GM10248 (cell line): ENCODE data around the gene PPP1R12C.
A peak's percentile ranks its signal among the peaks of the same experiment; 100 is the strongest.

Source experiments
- CTCF ChIA-PET: fragments of 300-600 bp; sonication (Branson Sonifier 250); formaldehyde crosslinking; extraction: SDS; loops from one replicate; lab custom pipeline; 2021; ENCODE audit warnings: antibody characterized with exemption; lab: Yijun Ruan, JAX
- POLR2A ChIA-PET: fragments of 350-650 bp; sonication (Branson Sonifier 250); formaldehyde crosslinking; extraction: SDS; loops from one replicate; lab custom pipeline; 2020; ENCODE audit warnings: antibody characterized with exemption; lab: Yijun Ruan, JAX
- DNase-seq: peaks from one replicate; pipeline ENCODE4 v3.0.0; 2012; ENCODE audit errors: extremely low spot score
- TF ChIP-seq, protein P1 (sequence below): IDR thresholded peaks from 2 replicates; pipeline ENCODE4 v1.5.1; 2012; ENCODE audit warnings: mild to moderate bottlenecking, low read depth; ENCODE audit errors: extremely low read depth, missing control alignments, control extremely low read depth

PPP1R12C gene

DNA sequence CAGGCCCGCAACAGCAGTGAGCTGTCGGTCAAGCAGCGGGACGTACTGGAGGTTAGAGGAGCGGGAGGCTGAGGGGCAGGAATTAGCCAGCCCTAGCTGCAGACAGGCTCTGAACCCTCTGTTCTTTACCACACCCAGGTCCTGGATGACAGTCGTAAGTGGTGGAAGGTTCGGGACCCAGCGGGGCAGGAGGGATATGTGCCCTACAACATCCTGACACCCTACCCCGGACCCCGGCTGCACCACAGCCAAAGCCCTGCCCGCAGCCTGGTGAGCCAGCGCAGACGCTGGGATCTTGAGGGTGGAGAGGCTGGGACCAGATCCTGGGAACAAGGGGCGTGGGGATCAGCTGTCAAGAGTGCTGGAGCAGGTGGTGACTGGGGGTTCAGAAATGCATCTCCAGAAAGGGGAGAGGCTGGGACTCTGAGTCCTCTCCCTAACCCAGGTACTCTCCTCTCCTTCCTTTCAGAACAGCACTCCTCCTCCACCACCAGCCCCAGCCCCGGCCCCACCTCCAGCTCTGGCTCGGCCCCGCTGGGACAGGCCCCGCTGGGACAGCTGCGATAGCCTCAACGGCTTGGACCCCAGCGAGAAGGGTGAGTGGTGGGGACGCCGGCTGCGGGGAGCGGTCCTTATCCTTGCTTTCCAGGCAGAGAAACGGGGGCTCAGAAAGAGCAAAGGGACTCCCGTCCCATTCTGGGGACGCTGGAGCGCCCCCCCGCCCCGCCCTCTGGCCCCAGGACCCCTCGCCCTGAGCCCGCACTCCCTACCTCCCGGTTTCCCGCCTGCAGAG is 31.3 kb downstream of the PPP1R12C start:
- ChIA-PET CTCF (interaction anchor here (0.7 to 1.2 kb wide), 4 partner anchors 15 to 432 kb away, joined by 3 read pairs; no protein-coding TSS in a partner anchor), POLR2A (no interaction called here)

DNA sequence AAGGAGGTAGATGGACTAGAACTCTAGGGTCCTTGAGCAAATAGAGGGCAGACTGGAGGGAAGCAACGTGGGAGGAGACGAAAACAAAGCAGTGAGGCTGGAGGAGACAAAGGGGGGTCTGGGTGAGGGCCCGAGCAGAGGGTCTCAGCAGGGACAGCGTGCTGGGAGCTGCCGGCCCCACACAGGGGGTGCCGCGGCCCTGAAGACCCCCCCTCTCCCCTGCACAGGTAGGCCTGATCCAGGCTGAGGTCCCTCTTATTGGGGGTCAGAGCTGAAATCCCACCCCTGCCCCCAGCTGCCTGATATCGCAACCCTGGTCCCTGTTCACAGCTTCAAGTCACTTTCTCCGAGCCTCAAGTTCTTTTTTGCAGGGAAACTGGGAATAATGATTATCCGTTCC is 33.0 kb downstream of the PPP1R12C start:
- TF ChIP-seq, protein P1, sequence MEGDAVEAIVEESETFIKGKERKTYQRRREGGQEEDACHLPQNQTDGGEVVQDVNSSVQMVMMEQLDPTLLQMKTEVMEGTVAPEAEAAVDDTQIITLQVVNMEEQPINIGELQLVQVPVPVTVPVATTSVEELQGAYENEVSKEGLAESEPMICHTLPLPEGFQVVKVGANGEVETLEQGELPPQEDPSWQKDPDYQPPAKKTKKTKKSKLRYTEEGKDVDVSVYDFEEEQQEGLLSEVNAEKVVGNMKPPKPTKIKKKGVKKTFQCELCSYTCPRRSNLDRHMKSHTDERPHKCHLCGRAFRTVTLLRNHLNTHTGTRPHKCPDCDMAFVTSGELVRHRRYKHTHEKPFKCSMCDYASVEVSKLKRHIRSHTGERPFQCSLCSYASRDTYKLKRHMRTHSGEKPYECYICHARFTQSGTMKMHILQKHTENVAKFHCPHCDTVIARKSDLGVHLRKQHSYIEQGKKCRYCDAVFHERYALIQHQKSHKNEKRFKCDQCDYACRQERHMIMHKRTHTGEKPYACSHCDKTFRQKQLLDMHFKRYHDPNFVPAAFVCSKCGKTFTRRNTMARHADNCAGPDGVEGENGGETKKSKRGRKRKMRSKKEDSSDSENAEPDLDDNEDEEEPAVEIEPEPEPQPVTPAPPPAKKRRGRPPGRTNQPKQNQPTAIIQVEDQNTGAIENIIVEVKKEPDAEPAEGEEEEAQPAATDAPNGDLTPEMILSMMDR = no peak
- DNase-seq = no peak
- CTCF ChIA-PET = interaction anchor here (1.1 kb wide), 2 partner anchors 12 to 203 kb away, joined by 3 to 4 read pairs; no protein-coding TSS in a partner anchor
- POLR2A ChIA-PET = interaction anchor here (1.2 kb wide), 1 partner anchor 29 kb away, joined by 3 read pairs; no protein-coding TSS in a partner anchor

More for the DNA sequence above, 31.3 kb downstream of the PPP1R12C start:
- no peak for DNase-seq
- TF ChIP-seq, protein P1 = no peak

DNA sequence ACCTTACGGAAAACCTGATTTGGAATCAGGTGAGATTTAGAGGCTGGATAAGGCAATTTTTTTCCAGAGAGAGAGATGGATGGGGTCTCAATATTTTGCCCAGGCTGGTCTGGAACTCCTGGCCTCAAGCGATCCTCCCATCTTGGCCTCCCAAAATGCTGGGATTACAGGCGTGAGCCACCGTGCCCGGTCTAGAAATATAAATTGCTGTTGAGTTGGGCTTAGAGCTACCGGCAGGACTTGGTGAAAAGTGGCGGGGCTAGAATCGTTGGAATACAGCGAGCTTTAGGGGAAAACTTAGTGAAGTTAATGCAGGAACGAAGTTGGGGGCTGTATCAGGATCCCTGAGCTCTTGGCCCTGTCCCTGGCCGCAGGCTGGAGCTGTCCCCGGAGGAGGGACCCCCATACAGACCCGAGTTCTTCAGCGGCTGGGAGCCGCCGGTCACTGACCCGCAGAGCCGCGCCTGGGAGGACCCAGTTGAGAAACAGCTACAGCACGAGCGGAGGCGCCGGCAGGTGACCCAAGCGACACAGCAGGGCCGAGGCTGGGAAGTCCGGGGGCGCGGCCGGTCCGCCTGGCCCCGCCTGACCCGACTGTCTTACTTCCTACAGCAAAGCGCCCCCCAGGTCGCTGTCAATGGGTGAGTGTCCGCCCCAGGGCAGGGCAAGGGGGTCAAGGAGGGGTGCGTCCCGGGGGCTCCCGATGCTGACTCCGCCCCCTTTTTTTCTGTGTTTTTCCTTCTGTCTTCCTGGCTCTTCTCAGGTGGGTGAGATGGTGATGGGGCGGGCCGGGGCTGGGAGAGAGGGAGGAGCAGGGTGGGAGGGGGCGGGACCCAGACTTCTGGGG is 34.2 kb downstream of the PPP1R12C start:
- TF ChIP-seq, protein P1 = no peak
- CTCF ChIA-PET = interaction anchor here (1.1 kb wide), 1 partner anchor 49 kb away, joined by 3 read pairs; no protein-coding TSS in a partner anchor

DNA sequence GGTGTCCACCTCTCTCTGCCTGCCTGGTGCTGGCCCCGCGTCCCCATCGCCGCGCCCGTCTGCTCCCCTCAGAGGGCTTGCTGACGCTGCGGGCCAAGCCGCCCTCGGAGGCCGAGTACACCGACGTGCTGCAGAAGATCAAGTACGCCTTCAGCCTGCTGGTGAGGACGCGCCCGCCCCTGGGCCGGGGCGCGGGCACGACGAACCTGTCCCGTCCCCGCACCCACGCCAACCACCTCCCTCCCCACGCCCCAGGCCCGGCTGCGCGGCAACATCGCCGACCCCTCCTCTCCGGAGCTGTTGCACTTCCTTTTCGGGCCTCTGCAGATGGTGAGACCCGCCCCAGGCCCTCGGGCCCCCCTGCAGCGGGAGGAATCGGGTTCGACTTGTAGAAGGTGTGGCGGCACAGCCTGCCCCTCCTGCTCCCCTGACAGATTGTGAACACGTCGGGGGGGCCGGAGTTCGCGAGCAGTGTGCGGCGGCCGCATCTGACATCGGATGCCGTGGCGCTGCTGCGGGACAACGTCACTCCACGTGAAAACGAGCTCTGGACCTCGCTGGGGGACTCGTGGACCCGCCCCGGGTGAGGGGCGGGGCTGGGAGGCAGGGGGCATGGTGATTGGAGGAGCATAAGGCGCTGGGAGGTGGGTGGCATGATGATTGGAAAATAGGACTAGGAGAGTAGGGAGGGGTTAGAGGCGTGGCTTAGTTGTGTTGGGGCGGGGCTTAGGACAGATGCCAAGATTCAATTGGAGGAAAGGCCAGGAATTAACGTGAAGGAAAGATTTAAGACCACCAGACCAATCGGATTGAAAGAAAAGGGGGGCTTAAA is 35.2 kb downstream of the PPP1R12C start:
- POLR2A ChIA-PET = no interaction called here
- TF ChIP-seq, protein P1 = no peak
- CTCF ChIA-PET = interaction anchor here (1.1 kb wide), 1 partner anchor 50 kb away, joined by 3 read pairs; no protein-coding TSS in a partner anchor
- peak; percentile 61 for DNase-seq

More for the DNA sequence above, 34.2 kb downstream of the PPP1R12C start:
- DNase-seq = no peak
- POLR2A ChIA-PET = no interaction called here

DNA sequence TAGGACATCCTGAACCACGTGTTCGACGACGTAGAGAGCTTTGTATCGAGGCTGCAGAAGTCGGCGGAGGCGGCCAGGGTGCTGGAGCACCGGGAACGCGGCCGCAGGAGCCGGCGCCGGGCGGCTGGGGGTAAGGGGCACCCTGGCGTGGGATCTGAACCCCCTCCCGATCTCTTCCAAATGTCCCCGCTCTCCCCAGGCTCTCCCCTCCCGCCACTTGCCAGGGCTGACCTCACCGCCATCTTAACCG is 35.7 kb downstream of the PPP1R12C start:
- no peak for DNase-seq
- TF ChIP-seq, protein P1 = no peak
- ChIA-PET POLR2A (no interaction called here), CTCF (no interaction called here)
